AG10803 (cell line): Measurements from ENCODE around the gene CCDC88C.

Experiments
- DNase-seq: peaks from one replicate; pipeline ENCODE4 v3.0.0; 2010; ENCODE audit warnings: low read depth
- H3K4me3 ChIP-seq: 2 replicates; pipeline ENCODE4 v1.5.1; 2011; ENCODE audit warnings: mild to moderate bottlenecking, low read length, control low read depth
- CTCF ChIP-seq: conservative IDR thresholded peaks from 2 replicates; pipeline ENCODE4 v1.5.1; 2011; ENCODE audit warnings: mild to moderate bottlenecking, low read length, control low read depth, inconsistent platforms

The CCDC88C gene

GRCh38 chr14:91330096-91330696 is 87.4 kb downstream of the CCDC88C start:
- no peak overlapping the region for H3K4me3 ChIP-seq
- TF ChIP-seq CTCF: no peak
- DNase-seq: no peak

GRCh38 chr14:91329486-91330014 is 88.1 kb downstream of the CCDC88C start:
- H3K4me3 ChIP-seq: no peak overlapping the region
- DNase-seq: no peak
- TF ChIP-seq CTCF: no peak

- no peak overlapping the region for H3K4me3 ChIP-seq
- DNase-seq: no peak
- TF ChIP-seq CTCF: no peak
Measured at GRCh38 chr14:91328313-91329050, 89.1 kb downstream of the CCDC88C start.

- TF ChIP-seq CTCF: no peak
- no peak for DNase-seq
- no peak overlapping the region for H3K4me3 ChIP-seq
Measured at GRCh38 chr14:91327661-91328312, 89.8 kb downstream of the CCDC88C start.

- no peak for DNase-seq
- TF ChIP-seq CTCF: no peak
Measured at GRCh38 chr14:91327250-91327595, 90.4 kb downstream of the CCDC88C start.

GRCh38 chr14:91326514-91327249 is 90.9 kb downstream of the CCDC88C start:
- H3K4me3 ChIP-seq: no peak overlapping the region
- TF ChIP-seq CTCF: no peak
- DNase-seq: no peak

More at GRCh38 chr14:91327250-91327595, 90.4 kb downstream of the CCDC88C start:
- no peak overlapping the region for H3K4me3 ChIP-seq
